Naive thymus-derived CD8-positive, alpha-beta T cell (primary cell): ENCODE measurements around the gene DLG2. TPM values are rescaled to one million over a fixed set of nuclear protein-coding genes. Genes with fewer than 3 reads are reported as not detected.

Experiments used
- ATAC-seq, 2 donors: fragments of 150-1000 bp; cut with Tn5 transposase in 1 of 2; sonication (Bioruptor Pico), chemical (Tn5 transposase) in 1 of 2; 1 replicate in 1 of 2; 2 replicates in 1 of 2; pipeline ENCODE4 v1.10.0; 2021; ENCODE audit warnings: mild to moderate bottlenecking in 2 of 2, moderate library complexity in 2 of 2
- POLR2A ChIA-PET: fragments of 350-600 bp; sonication (Branson Sonifier 250); formaldehyde crosslinking; loops from one replicate; lab custom pipeline; 2021; ENCODE audit warnings: antibody characterized with exemption; lab: Charles Lee
- DNase-seq, 10 donors: peaks; one replicate each; pipeline versions ENCODE4 v3.0.0 to v3.0.0-alpha.2; 2020 to 2022
- H3K27ac Mint-ChIP-seq, 10 donors: one replicate each; pipeline ENCODE4 v1.8.0; 2020 to 2022; ENCODE audit warnings: mild to moderate bottlenecking in 10 of 10, mixed read lengths in 10 of 10, moderate library complexity in 4 of 10, inconsistent platforms in 1 of 10
- H3K27me3 Mint-ChIP-seq, 5 donors: one replicate each; pipeline ENCODE4 v1.8.0; 2021 to 2022; ENCODE audit warnings: mixed read lengths in 5 of 5
- H3K36me3 Mint-ChIP-seq, 3 donors: one replicate each; pipeline ENCODE4 v1.8.0; 2020 to 2022; ENCODE audit warnings: mixed read lengths in 3 of 3, mild to moderate bottlenecking in 2 of 3, inconsistent platforms in 1 of 3
- H3K4me1 Mint-ChIP-seq, 4 donors: one replicate each; pipeline ENCODE4 v1.8.0; 2021 to 2022; ENCODE audit warnings: mixed read lengths in 4 of 4
- H3K4me3 Mint-ChIP-seq, 10 donors: one replicate each; pipeline ENCODE4 v1.8.0; 2020 to 2022; ENCODE audit warnings: mild to moderate bottlenecking in 10 of 10, mixed read lengths in 10 of 10, moderate library complexity in 6 of 10, inconsistent platforms in 1 of 10
- H3K9me3 Mint-ChIP-seq, 9 donors: one replicate each; pipeline ENCODE4 v1.8.0; 2020 to 2022; ENCODE audit warnings: mixed read lengths in 9 of 9, mild to moderate bottlenecking in 3 of 9, inconsistent platforms in 1 of 9, moderate library complexity in 1 of 9
- polyA plus RNA-seq, 3 donors: library from polyadenylated mRNA; unstranded; fragments of 300-500 nt; fragmentation: Illumina TruSeq; gene quantifications; one replicate each; pipeline ENCODE4 v1.2.3, GENCODE V29; 2021
- total RNA-seq, 8 experiments: library from RNA in 2 of 8; stranded (reverse) in 2 of 8; gene quantifications; one replicate each; pipeline ENCODE4 v1.2.3 and lab custom pipeline; 2021 to 2026

DLG2 gene
- total and polyA plus RNA-seq, 5 experiments from 2014 or later = 0.86 to 6.2 (median 2.5) TPM

DNA sequence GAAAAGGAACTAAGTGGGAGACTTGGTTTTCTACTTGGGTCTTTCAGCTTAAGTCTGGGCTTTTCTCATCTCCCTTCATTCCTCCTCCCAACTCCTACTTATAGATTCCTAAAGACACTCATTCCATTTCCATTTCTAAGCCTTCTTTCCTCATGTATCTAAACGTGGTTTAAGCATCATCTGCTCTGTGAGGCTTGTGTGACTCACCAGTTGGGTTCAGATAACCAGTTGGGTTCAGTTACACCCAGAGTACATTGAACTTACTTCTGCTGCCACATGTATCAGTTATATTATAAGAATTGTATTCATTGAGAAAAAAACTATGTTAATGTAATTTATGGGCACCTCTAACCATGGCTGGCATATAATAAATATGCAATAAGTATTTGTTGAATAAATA, 1509.8 kb downstream of the DLG2 start:
- no peaks in the 10 kb centered on the region for H3K27me3 Mint-ChIP-seq
- no peaks in the 10 kb centered on the region for H3K4me1 Mint-ChIP-seq
- peaks cover 8 to 23% (median 12%) of the 10 kb centered on the region in 9 donors for H3K9me3 Mint-ChIP-seq
- no peak overlapping the region for H3K4me3 Mint-ChIP-seq
- no peak overlapping the region for H3K27ac Mint-ChIP-seq
- POLR2A ChIA-PET = no interaction called here
- peaks cover 0 to 5% (median 0%) of the 10 kb centered on the region in 3 donors for H3K36me3 Mint-ChIP-seq
- DNase-seq (no peak), ATAC-seq (no peak)

DNA sequence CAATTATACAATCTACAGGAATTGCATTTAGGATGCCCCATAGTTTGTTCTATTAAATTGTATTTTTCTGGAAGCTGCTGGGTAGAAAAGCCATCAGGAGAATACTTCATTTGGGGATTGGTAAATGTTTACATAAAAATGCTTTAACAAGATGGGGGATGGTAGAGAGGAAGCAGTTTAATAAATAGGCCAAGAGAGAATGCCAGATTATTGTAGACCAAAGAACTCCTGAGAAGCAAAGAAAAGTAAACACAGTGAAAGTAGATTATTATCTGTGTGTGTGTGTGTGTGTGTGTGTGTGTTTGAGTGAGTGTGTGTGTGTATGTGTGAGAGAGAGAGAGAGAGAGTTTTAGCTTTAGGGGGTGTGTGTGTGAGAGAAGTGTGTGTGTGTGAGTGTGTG, 1520.6 kb downstream of the DLG2 start:
- H3K4me3 Mint-ChIP-seq = no peak overlapping the region
- no peaks in the 10 kb centered on the region for H3K27me3 Mint-ChIP-seq
- ATAC-seq (no peak), DNase-seq (no peak)
- no peak overlapping the region for H3K27ac Mint-ChIP-seq
- POLR2A ChIA-PET = no interaction called here
- no peaks in the 10 kb centered on the region for H3K4me1 Mint-ChIP-seq
- H3K9me3 Mint-ChIP-seq = peaks cover 0 to 18% (median 6%) of the 10 kb centered on the region in 9 donors
- H3K36me3 Mint-ChIP-seq = no peaks in the 10 kb centered on the region

DNA sequence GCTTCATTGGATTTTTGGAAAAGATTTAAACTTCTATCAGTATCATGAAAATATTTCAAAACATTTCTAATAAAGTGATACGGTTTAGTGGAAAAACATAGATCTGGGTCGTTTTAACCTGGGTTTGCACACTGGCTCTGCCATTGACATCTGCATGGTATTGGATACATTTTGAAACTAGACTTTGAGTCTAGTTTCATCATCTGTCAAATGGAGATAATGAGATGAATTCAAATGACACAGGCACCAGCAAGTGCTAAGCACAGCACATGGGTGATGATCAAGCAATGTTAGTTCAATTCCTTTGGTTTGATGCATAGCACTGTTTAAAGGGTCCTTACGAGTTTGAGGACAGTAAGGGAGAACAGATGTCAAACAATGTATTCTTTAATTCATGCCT, 1522.0 kb downstream of the DLG2 start:
- POLR2A ChIA-PET = no interaction called here
- Mint-ChIP-seq H3K36me3 (no peaks in the 10 kb centered on the region), H3K9me3 (peaks cover 0 to 18% (median 4%) of the 10 kb centered on the region in 9 donors)

DNA sequence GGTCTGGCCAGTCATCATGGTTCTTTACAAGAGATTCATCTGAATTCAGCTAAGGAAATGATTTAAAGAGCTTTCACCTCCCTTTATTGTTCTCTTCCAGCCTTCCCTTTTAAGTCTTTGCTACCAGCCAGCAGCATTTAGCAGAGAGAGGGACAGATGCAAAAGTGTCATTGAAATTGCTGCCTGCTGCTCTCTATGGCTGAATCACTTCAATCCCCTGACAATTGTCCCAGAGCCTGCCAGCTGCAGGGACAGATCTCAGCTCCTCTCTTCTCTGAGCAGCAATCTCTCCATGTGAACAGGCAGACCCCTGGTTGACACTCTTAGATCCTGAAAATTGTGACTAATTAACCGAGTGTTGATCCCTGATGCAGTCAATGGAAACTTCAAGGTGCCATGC, 1524.0 kb downstream of the DLG2 start:
- Mint-ChIP-seq H3K9me3 (peaks cover 0 to 18% (median 6%) of the 10 kb centered on the region in 9 donors), H3K27ac (no peak overlapping the region), H3K4me1 (no peaks in the 10 kb centered on the region), H3K4me3 (no peak overlapping the region), H3K27me3 (no peaks in the 10 kb centered on the region), H3K36me3 (no peaks in the 10 kb centered on the region)
- no peak for DNase-seq
- ATAC-seq = no peak
- POLR2A ChIA-PET = no interaction called here

More for the DNA sequence above, 1522.0 kb downstream of the DLG2 start:
- ATAC-seq (no peak), DNase-seq (no peak)
- no peaks in the 10 kb centered on the region for H3K4me1 Mint-ChIP-seq
- no peak overlapping the region for H3K27ac Mint-ChIP-seq
- H3K27me3 Mint-ChIP-seq = no peaks in the 10 kb centered on the region
- H3K4me3 Mint-ChIP-seq = no peak overlapping the region

DNA sequence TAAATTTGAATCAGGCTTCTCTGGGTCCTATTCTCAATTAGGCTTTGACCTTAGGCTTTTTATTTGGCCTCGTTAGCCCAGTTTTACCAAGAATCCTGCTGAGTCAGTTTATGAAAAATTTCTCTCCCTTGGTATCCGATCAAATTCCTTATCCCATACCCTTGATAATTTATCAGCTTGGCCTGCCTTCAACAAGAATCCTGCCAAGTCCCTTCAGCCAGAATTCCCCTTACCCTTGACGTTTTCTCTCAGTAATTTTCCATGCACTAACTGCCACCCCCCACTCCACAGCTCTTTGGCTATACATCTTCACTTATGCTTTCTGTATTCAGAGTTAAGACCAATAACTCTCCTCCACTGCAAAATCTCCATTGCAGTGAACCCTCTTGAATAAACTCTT, 1530.0 kb downstream of the DLG2 start:
- Mint-ChIP-seq H3K4me1 (no peaks in the 10 kb centered on the region), H3K36me3 (no peaks in the 10 kb centered on the region), H3K27me3 (no peaks in the 10 kb centered on the region), H3K27ac (no peak overlapping the region), H3K4me3 (no peak overlapping the region), H3K9me3 (peaks cover 0 to 16% (median 5%) of the 10 kb centered on the region in 9 donors)
- POLR2A ChIA-PET = no interaction called here
- DNase-seq (no peak), ATAC-seq (no peak)

DNA sequence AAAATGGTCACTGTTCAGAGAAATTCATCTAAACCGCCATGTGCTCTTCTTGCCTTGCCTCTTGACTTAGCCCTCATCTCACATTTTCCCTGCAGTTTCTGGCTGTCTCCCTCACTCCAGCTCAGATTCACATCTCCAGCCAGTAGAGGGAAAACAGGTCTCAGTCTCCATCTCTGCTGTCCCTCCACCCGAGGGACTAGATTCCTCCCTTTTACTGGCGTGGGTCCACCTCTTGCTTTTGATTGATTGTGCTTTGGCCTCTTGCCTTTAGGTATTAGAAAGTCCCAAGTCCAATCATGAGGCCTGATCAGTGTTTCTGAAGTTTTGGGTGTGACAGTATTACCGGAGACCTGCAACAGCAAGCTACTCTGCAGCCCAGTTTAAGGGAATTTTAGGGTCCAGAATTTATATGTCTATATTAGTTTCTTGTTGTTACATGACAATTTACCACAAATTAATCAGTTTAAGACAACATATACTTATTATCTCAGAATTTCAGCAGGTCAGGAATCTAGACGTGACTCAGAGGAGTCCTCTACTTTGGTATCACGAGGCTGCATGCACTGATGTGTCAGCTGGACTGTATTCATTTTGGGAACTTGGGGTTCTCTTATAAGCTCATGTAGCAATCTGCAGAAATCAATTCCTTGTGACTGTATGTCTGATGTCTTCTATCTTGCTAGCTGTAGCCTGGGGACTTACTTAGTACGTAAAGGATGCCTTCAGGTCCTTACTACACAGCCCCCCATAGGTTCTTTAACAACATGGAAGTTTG, 1535.7 kb downstream of the DLG2 start:
- H3K4me1 Mint-ChIP-seq = no peaks in the 10 kb centered on the region
- H3K9me3 Mint-ChIP-seq = peaks cover 0 to 25% (median 10%) of the 10 kb centered on the region in 9 donors
- H3K27me3 Mint-ChIP-seq = no peaks in the 10 kb centered on the region
- DNase-seq (no peak), ATAC-seq (no peak)
- POLR2A ChIA-PET = no interaction called here
- no peak overlapping the region for H3K4me3 Mint-ChIP-seq
- no peak overlapping the region for H3K27ac Mint-ChIP-seq
- H3K36me3 Mint-ChIP-seq = no peaks in the 10 kb centered on the region

DNA sequence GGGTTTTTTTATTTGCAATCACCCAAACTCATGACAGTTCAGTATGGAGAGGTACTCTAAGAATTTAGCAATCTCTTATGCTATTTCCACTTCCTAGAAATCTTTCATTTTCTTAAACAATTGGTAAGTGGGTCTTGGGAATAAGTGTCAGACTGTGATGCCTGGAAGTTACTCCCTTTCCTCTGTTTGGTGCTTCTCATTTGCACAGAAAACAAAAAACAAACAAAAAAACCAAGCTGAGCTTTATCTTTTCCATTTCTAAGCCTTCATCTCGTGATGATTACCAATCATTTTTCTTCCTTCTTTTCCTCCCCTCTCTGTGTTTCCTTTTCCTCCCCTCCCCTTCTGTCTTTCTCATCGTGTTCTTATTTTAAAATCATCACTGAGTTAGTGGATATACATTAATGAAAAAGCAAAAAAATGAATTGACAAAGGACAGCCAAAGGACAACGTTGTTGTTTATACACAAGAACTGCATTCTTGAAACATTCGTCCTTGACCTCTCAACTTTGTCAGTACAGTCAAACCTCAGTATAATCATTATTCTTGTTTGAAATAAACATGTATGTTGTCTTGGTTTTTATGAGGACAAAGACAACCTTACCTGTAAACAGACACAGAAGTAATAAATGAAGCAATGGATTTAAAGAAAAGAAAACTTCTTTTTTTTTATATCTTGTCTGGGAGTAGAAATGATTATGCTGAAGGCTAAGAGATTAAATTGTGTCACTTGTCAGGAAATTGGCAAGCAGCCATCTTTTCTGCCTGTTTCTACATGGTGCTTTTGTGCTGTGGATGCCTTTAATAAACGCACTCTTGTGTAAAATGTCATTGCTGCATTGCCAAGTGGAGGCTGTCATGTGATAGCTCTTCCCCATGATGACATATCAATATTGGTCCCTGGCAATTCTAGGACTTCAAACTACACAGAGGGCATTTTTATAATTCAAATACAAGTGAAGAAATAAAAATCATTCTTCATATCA, 1537.8 kb downstream of the DLG2 start:
- Mint-ChIP-seq H3K27ac (no peak overlapping the region), H3K4me3 (no peak overlapping the region), H3K36me3 (no peaks in the 10 kb centered on the region), H3K9me3 (peaks cover 6 to 25% (median 12%) of the 10 kb centered on the region in 9 donors), H3K27me3 (no peaks in the 10 kb centered on the region), H3K4me1 (no peaks in the 10 kb centered on the region)
- POLR2A ChIA-PET = no interaction called here
- no peak for ATAC-seq
- DNase-seq = no peak

DNA sequence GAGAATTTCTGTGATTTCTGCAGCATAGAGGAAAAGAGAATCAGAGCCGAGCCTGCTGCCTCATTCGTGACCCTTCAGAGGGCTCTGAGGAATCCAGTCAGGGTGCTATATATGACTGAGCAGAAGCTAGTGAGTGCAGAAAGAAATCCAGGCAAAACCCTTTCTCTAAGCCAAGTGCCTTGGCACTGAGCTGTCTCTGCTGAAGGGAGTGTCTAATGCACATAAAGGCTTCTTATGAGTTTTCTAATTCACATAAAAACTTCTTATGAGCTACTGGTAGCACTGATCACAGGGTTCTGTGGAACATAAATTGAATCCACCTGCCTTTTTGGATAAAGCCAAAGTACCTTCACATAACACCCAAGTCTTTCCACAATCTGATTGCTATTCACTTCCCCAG, 1555.3 kb downstream of the DLG2 start:
- Mint-ChIP-seq H3K9me3 (peaks cover 0 to 19% (median 7%) of the 10 kb centered on the region in 9 donors), H3K27ac (no peak overlapping the region), H3K27me3 (no peaks in the 10 kb centered on the region), H3K4me3 (no peak overlapping the region), H3K4me1 (no peaks in the 10 kb centered on the region), H3K36me3 (no peaks in the 10 kb centered on the region)
- POLR2A ChIA-PET = no interaction called here
- DNase-seq = no peak
- no peak for ATAC-seq

DNA sequence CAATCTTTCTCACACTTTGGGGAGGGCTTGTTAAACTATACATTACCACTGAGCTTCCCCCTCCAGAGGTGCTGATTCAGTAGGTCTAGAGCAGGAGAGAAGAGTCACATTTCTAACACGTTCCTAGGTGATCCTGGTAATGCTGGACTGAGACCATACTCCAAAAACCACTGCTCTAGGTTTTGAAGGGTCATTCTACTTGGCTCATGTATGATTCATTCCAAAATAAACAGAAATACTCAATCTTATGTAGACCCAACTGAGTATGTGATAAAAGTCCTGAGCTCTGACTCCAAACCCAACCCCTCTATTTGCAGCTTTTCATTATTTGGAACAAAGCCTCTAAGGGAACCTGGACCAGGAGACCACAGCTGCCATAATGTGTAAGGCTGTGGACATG, 1558.1 kb downstream of the DLG2 start:
- Mint-ChIP-seq H3K27me3 (no peaks in the 10 kb centered on the region), H3K27ac (no peak overlapping the region), H3K4me1 (no peaks in the 10 kb centered on the region), H3K36me3 (no peaks in the 10 kb centered on the region), H3K4me3 (no peak overlapping the region), H3K9me3 (peaks cover 0 to 25% (median 11%) of the 10 kb centered on the region in 9 donors)
- DNase-seq = no peak
- no peak for ATAC-seq
- POLR2A ChIA-PET = no interaction called here

DNA sequence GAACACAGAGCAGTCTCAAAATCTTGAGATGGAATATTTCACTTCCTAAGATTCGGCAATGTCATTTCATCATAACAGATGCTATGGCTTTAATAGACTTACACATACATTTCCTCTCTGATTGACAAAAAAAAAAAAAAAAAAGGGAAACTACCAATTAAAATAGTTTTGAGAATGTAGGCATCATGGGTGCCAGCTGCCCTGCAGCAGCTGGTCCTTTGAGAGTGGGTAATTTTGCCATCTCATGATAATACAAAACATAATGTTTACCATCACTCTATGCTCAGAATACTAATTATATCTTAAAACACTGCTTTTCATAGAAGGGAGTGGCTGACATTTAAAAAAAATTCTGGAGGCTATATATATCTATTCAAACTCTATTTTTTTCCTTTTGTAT, 1565.4 kb downstream of the DLG2 start:
- ATAC-seq (no peak), DNase-seq (no peak)
- H3K36me3 Mint-ChIP-seq = peaks cover 0 to 4% (median 0%) of the 10 kb centered on the region in 3 donors
- H3K27ac Mint-ChIP-seq = no peak overlapping the region
- POLR2A ChIA-PET = no interaction called here
- H3K4me3 Mint-ChIP-seq = no peak overlapping the region
- H3K4me1 Mint-ChIP-seq = no peaks in the 10 kb centered on the region
- peaks cover under 1 to 29% (median 12%) of the 10 kb centered on the region in 9 donors for H3K9me3 Mint-ChIP-seq
- H3K27me3 Mint-ChIP-seq = no peaks in the 10 kb centered on the region

DNA sequence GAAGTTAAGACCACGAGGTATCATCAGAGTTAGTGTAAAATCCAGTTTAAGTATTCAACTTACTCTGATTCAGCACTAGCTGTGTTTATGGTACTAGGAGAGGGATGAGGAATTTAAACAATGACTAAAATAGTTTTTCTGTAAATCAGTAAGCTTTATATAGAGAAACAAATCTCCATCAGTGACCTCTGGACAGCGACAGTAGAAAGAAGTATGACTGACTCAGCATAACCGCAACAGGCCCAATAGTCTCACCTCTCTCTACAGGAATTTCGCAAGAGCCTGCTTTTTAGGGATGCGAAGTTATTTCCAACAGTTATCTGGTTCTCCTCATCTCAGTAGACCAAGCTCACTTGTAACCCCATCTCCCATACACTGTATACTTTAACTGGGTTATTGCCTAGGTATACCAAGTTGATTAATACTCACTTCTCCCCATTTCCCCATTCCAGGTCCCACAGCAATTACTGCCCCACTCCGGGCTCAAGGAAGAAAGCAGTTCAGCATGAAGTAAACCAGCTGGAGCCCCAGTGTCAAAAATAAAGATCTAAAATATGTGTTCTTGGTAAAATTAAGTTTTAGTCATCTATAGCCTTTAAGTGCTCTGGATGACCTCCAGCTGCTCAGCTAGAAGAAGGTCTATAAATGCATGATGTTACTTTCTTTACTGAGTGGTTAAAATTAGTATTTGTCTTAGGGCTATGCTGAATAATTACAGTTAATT, 1570.3 kb downstream of the DLG2 start:
- DNase-seq (no peak), ATAC-seq (no peak)
- Mint-ChIP-seq H3K4me3 (no peak overlapping the region), H3K9me3 (peaks cover 5 to 39% (median 17%) of the 10 kb centered on the region in 9 donors), H3K27me3 (no peaks in the 10 kb centered on the region), H3K4me1 (no peaks in the 10 kb centered on the region), H3K36me3 (peaks cover 0 to 4% (median 0%) of the 10 kb centered on the region in 3 donors), H3K27ac (no peak overlapping the region)
- POLR2A ChIA-PET = no interaction called here

DNA sequence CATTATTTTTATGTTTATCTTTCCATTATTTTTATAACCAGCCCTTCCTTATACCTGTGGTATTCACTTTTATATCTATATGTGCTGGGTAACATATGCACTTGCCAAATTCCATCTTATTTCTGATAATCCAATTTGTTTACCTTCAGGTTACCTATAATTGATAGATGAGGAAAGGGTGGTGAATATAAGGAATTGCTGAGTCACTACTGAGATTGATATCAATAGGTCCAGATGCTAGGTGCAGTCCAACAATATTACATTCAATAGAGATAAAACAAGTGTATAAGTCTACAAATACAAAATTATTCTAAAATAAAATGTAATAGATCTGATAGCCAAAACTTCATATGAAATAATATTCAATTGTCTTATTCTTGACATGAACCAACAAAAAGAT, 1582.0 kb downstream of the DLG2 start:
- no peak overlapping the region for H3K4me3 Mint-ChIP-seq
- ATAC-seq (no peak), DNase-seq (no peak)
- no peak overlapping the region for H3K27ac Mint-ChIP-seq
- H3K27me3 Mint-ChIP-seq = no peaks in the 10 kb centered on the region
- H3K9me3 Mint-ChIP-seq = peaks cover 9 to 35% (median 21%) of the 10 kb centered on the region in 9 donors
- H3K36me3 Mint-ChIP-seq = peaks cover 0 to 11% (median 0%) of the 10 kb centered on the region in 3 donors
- H3K4me1 Mint-ChIP-seq = no peaks in the 10 kb centered on the region
- POLR2A ChIA-PET = no interaction called here
